ENCODE measurements around the gene PYCR2.
A peak's percentile ranks its signal among the peaks of the same experiment; 100 is the strongest.

DNA sequence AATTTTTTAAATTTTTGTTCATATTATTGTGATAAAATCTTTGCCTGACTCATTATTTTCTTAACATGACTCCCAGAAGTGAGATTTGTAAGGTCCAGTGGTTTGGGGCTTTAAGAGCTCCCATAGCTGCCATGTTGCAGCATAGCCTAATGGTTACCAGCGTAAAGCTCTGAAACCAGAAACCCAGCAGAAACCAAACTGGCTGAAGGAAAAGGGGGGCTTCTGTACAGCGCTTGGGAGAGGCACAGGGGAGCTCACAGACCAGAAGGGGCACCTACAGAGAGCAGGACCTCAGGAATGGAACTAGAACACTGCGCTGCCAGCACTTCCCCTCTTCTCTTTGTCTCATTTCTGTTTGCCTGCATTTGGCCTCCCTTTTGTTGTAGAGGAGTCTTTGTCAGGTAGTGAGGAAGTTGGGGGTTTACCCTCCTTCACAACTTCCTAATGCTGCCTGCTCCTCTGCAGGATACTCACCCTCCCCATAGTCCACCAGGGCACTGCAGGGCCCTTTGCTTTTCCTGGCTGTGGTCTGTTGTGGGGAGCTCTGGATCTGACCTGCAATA lies 2.6 kb upstream of the PYCR2 start:
- TF ChIP-seq POLR2AphosphoS5 (IDR thresholded peaks at IDR 0.05; ENCODE audit: low read depth): 0 out of 2 replicates have a peak, but pooled peaks have one; percentile 50
- TF ChIP-seq, protein P1, sequence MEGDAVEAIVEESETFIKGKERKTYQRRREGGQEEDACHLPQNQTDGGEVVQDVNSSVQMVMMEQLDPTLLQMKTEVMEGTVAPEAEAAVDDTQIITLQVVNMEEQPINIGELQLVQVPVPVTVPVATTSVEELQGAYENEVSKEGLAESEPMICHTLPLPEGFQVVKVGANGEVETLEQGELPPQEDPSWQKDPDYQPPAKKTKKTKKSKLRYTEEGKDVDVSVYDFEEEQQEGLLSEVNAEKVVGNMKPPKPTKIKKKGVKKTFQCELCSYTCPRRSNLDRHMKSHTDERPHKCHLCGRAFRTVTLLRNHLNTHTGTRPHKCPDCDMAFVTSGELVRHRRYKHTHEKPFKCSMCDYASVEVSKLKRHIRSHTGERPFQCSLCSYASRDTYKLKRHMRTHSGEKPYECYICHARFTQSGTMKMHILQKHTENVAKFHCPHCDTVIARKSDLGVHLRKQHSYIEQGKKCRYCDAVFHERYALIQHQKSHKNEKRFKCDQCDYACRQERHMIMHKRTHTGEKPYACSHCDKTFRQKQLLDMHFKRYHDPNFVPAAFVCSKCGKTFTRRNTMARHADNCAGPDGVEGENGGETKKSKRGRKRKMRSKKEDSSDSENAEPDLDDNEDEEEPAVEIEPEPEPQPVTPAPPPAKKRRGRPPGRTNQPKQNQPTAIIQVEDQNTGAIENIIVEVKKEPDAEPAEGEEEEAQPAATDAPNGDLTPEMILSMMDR (IDR thresholded peaks at IDR 0.05; ENCODE audit: insufficient read depth, low read length): no peak
- TF ChIP-seq, protein P2, sequence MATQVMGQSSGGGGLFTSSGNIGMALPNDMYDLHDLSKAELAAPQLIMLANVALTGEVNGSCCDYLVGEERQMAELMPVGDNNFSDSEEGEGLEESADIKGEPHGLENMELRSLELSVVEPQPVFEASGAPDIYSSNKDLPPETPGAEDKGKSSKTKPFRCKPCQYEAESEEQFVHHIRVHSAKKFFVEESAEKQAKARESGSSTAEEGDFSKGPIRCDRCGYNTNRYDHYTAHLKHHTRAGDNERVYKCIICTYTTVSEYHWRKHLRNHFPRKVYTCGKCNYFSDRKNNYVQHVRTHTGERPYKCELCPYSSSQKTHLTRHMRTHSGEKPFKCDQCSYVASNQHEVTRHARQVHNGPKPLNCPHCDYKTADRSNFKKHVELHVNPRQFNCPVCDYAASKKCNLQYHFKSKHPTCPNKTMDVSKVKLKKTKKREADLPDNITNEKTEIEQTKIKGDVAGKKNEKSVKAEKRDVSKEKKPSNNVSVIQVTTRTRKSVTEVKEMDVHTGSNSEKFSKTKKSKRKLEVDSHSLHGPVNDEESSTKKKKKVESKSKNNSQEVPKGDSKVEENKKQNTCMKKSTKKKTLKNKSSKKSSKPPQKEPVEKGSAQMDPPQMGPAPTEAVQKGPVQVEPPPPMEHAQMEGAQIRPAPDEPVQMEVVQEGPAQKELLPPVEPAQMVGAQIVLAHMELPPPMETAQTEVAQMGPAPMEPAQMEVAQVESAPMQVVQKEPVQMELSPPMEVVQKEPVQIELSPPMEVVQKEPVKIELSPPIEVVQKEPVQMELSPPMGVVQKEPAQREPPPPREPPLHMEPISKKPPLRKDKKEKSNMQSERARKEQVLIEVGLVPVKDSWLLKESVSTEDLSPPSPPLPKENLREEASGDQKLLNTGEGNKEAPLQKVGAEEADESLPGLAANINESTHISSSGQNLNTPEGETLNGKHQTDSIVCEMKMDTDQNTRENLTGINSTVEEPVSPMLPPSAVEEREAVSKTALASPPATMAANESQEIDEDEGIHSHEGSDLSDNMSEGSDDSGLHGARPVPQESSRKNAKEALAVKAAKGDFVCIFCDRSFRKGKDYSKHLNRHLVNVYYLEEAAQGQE (IDR thresholded peaks at IDR 0.05; ENCODE audit: insufficient replicate concordance, low read depth): no peak
